IMR-90 (cell line): ENCODE measurements around the gene RFX4. TPM values are rescaled to one million over a fixed set of nuclear protein-coding genes. Genes with fewer than 3 reads are reported as not detected.

Experiments used
- ATAC-seq: fragments of 200-7000 bp; cut with Tn5 transposase; 2 replicates; pipeline ENCODE4 v1.9.1; 2020; ENCODE audit warnings: low read depth, mild to moderate bottlenecking, moderate library complexity
- BruUV-seq: library from RNA; stranded (reverse); fragments of 400-500 nt; replicated peaks from 2 replicates; lab custom pipeline; 2021; lab: Mats Ljungman, UMichigan
- CTCF ChIA-PET: fragments of 300-600 bp; formaldehyde crosslinking; extraction: SDS; loops from one replicate; lab custom pipeline; 2021; ENCODE audit warnings: antibody characterized with exemption; lab: Yijun Ruan, JAX
- POLR2A ChIA-PET: fragments of 300-600 bp; sonication (Branson Sonifier 250); formaldehyde crosslinking; loops from one replicate; lab custom pipeline; 2022; ENCODE audit warnings: antibody characterized with exemption; ENCODE audit not compliant: unreplicated experiment; lab: Charles Lee
- DNase-seq: peaks from one replicate; pipeline ENCODE4 v3.0.0; 2013
- H2AFZ ChIP-seq: replicated peaks from 2 replicates; pipeline ENCODE3; 2013; ENCODE audit warnings: low read length, mild to moderate bottlenecking; ENCODE audit not compliant: poor library complexity
- H2AK5ac ChIP-seq: 2 replicates; pipeline ENCODE4 v1.6.1; 2013; ENCODE audit warnings: low read depth, low read length, inconsistent platforms
- H2AK9ac ChIP-seq: replicated peaks from 2 replicates; pipeline ENCODE3; 2013; ENCODE audit warnings: mild to moderate bottlenecking, low read depth, low read length, moderate library complexity; ENCODE audit not compliant: poor library complexity
- H2BK120ac ChIP-seq: 2 replicates; pipeline ENCODE4 v1.6.1; 2013; ENCODE audit warnings: low read depth, low read length, inconsistent platforms
- H2BK15ac ChIP-seq: 3 replicates; pipeline ENCODE4 v1.6.1; 2013; ENCODE audit warnings: low read depth, low read length, inconsistent platforms
- H2BK20ac ChIP-seq: 2 replicates; pipeline ENCODE4 v1.6.1; 2013; ENCODE audit warnings: low read depth, mild to moderate bottlenecking, inconsistent platforms, low read length, moderate library complexity
- H2BK5ac ChIP-seq: 2 replicates; pipeline ENCODE4 v1.6.1; 2013; ENCODE audit warnings: mild to moderate bottlenecking, low read depth, low read length, inconsistent platforms; ENCODE audit not compliant: poor library complexity, severe bottlenecking
- H3K14ac ChIP-seq: replicated peaks from 2 replicates; pipeline ENCODE4 v1.6.1; 2013; ENCODE audit warnings: low read depth, low read length, inconsistent platforms
- H3K18ac ChIP-seq: 2 replicates; pipeline ENCODE4 v1.6.1; 2013; ENCODE audit warnings: low read depth, low read length, control low read depth
- H3K23ac ChIP-seq: 2 replicates; pipeline ENCODE4 v1.6.1; 2013; ENCODE audit warnings: low read depth, low read length, inconsistent platforms
- H3K27ac ChIP-seq: 2 replicates; pipeline ENCODE4 v1.5.1; 2013; ENCODE audit warnings: mild to moderate bottlenecking, control low read depth, low read length; ENCODE audit not compliant: insufficient read depth
- H3K27me3 ChIP-seq: 2 replicates; pipeline ENCODE4 v1.6.1; 2013; ENCODE audit warnings: low read length; ENCODE audit not compliant: control insufficient read depth, insufficient read depth
- H3K36me3 ChIP-seq: 2 replicates; pipeline ENCODE4 v1.6.1; 2013; ENCODE audit warnings: low read length, mixed read lengths; ENCODE audit not compliant: control insufficient read depth, insufficient read depth
- H3K4ac ChIP-seq: 2 replicates; pipeline ENCODE4 v1.6.1; 2013; ENCODE audit warnings: low read depth, low read length, inconsistent platforms
- H3K4me1 ChIP-seq: 2 replicates; pipeline ENCODE4 v1.6.1; 2013; ENCODE audit warnings: low read length, mixed read lengths; ENCODE audit not compliant: control insufficient read depth, insufficient read depth
- H3K4me2 ChIP-seq: 2 replicates; pipeline ENCODE4 v1.6.1; 2013; ENCODE audit warnings: low read depth, mild to moderate bottlenecking, control low read depth, low read length, moderate library complexity
- H3K4me3 ChIP-seq: 2 replicates; pipeline ENCODE4 v1.5.1; 2013; ENCODE audit warnings: low read depth, mild to moderate bottlenecking, control low read depth, low read length, moderate library complexity; ENCODE audit not compliant: insufficient read depth
- H3K56ac ChIP-seq: 2 replicates; pipeline ENCODE4 v1.6.1; 2013; ENCODE audit warnings: low read length, inconsistent platforms; ENCODE audit not compliant: insufficient read depth; ENCODE audit errors: extremely low read depth
- H3K79me1 ChIP-seq, 2 experiments: 2 replicates each; pipeline ENCODE4 v1.6.1; 2013; ENCODE audit warnings: low read length in 2 of 2, inconsistent platforms in 1 of 2, low read depth in 1 of 2
- H3K9ac ChIP-seq: 2 replicates; pipeline ENCODE4 v1.6.1; 2013; ENCODE audit warnings: low read depth, low read length, control low read depth
- H3K9me1 ChIP-seq: 2 replicates; pipeline ENCODE4 v1.6.1; 2013; ENCODE audit warnings: low read length, inconsistent platforms; ENCODE audit not compliant: insufficient read depth
- H3K9me3 ChIP-seq: 2 replicates; pipeline ENCODE4 v1.6.1; 2013; ENCODE audit warnings: low read length; ENCODE audit not compliant: control insufficient read depth, insufficient read depth
- H4K20me1 ChIP-seq: 2 replicates; pipeline ENCODE4 v1.6.1; 2013; ENCODE audit warnings: low read length, inconsistent platforms; ENCODE audit not compliant: insufficient read depth
- H4K5ac ChIP-seq: 2 replicates; pipeline ENCODE4 v1.6.1; 2013; ENCODE audit warnings: mild to moderate bottlenecking, low read depth, low read length, control low read depth
- H4K8ac ChIP-seq, 2 experiments: 2 replicates each; pipeline ENCODE4 v1.6.1; 2013; ENCODE audit warnings: low read depth in 2 of 2, low read length in 2 of 2, control low read depth in 1 of 2, inconsistent platforms in 1 of 2
- H4K91ac ChIP-seq: 2 replicates; pipeline ENCODE4 v1.6.1; 2013; ENCODE audit warnings: low read depth, low read length, inconsistent platforms; ENCODE audit not compliant: insufficient read depth
- FOS ChIP-seq: fragments of 150-350 bp; IDR thresholded peaks from 2 replicates; pipeline ENCODE4 v1.6.1; 2016; ENCODE audit warnings: low read depth, low read length
- MAZ ChIP-seq: IDR thresholded peaks from 2 replicates; pipeline ENCODE4 v1.6.1; 2012; ENCODE audit warnings: low read depth, mild to moderate bottlenecking, low read length, improper control_type of control experiment, moderate library complexity, borderline replicate concordance
- POLR2A ChIP-seq: IDR thresholded peaks from 2 replicates; pipeline ENCODE4 v1.6.1; 2012; ENCODE audit warnings: mild to moderate bottlenecking, low read depth, low read length
- RFX5 ChIP-seq: IDR thresholded peaks from 2 replicates; pipeline ENCODE4 v1.8.0; 2012; ENCODE audit warnings: low read depth, mild to moderate bottlenecking, low read length, moderate library complexity
- SMC3 ChIP-seq: fragments of 150-350 bp; IDR thresholded peaks from 2 replicates; pipeline ENCODE4 v1.6.1; 2016; ENCODE audit warnings: low read depth, mild to moderate bottlenecking, antibody characterized with exemption, low read length, moderate library complexity
- WGBS, 2 experiments: methylation state at CpG; one replicate each; pipeline versions ENCODE4 v1.1.5 to v1.1.7; 2013; ENCODE audit warnings: missing lambda C conversion rate in 2 of 2; ENCODE audit not compliant: insufficient read length in 1 of 2; ENCODE audit errors: extremely low coverage in 2 of 2; 5-methylcytosine and 5-hydroxymethylcytosine counted together
- dilution Hi-C: fragments of 300-500 bp; cut with HindIII; formaldehyde crosslinking; loops from one replicate; pipeline ENCODE4 v1.14.3; 2018; ENCODE audit warnings: low sequenced_read_pairs; ENCODE audit not compliant: unreplicated experiment
- in situ Hi-C: fragments of 300-500 bp; cut with MboI; formaldehyde crosslinking; loops from 3 replicates; pipeline ENCODE4 v1.14.3; 2019; ENCODE audit warnings: low sequenced_read_pairs, inconsistent platforms, mixed read lengths
- intact Hi-C: fragments of 100-400 bp; cut with micrococcal nuclease; formaldehyde crosslinking; loops from 2 replicates; pipeline ENCODE4 v1.10.0; 2022
- polyA plus RNA-seq, 3 experiments: library from polyadenylated mRNA; depleted of rRNA; stranded (reverse); fragments of >200 nt; gene quantifications; 2 replicates each; pipeline ENCODE4 v1.2.3, GENCODE V29; 2012; ENCODE audit warnings: low replicate concordance in 1 of 3
- total RNA-seq: library from RNA; depleted of rRNA; stranded (reverse); fragments of >200 nt; gene quantifications from 2 replicates; pipeline ENCODE4 v1.2.3, GENCODE V29; 2012

RFX4 gene
- total and polyA plus RNA-seq, 2 of the 4 experiments (the other 2 are of a cell fraction): not detected

DNA sequence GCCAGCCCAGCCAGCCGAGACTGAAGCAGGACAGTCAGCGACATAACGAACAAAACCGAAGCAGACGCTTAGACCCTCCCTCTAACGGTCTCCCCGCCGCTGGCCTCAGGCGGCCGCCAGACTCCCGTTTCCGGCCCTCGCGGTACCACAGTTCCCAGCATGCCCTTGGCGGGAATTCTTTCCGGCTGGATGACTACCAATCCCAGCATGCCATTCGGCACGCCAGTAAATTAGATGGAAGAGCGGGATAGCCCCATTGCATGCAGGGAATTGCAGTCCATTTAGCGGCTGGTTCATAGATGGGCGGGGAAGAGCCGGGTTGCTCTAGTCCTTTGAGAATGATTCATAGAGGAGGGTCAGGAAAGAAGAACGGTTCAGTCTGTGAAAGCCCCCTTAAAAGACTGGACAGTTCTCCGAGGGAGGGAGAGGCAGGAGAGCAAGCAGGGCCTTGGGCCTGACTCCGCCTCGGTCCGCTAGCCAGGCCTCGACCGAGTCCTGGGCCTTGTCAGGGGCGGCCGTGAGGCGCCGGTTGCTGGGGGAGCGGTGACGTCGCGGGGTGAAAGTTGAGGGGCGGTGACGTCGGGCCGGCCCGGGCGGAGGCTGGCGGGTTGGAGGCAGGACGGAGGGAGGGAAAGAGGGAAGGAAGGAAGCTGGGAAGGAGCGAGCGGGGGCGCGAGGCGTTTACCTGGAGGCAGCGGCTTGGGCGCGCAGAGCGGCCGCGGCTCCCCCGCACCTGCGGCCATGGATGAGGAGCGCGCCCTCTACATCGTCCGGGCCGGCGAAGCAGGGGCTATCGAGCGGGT lies 191.4 kb downstream of the RFX4 start, which contains the start of gene RIC8B:
Gene RIC8B, plus strand, starts transcription at position 678 of the 803 bp plus-strand sequence. Its CDS starts 64 bp downstream, at position 742.
- in situ Hi-C loops: no loop called here

More for the DNA sequence above, 191.4 kb downstream of the RFX4 start, which contains the start of gene RIC8B:
- Histone ChIP-seq H4K8ac (peak within 1 kb of the TSS; percentile 95 to 99), H3K56ac (peak within 1 kb of the TSS; percentile 88), H3K27me3 (no peaks in the 10 kb centered on the region), H2BK120ac (peak within 1 kb of the TSS; percentile 99), H3K23ac (peak within 1 kb of the TSS; percentile 98), H4K5ac (peak within 1 kb of the TSS; percentile 98), H3K9me3 (no peaks in the 10 kb centered on the region), H3K4me2 (peak within 1 kb of the TSS; percentile 97), H3K9ac (peak within 1 kb of the TSS; percentile 99), H2BK5ac (peak within 1 kb of the TSS; percentile 97), H4K91ac (peak within 1 kb of the TSS; percentile 99), H3K14ac (peak within 1 kb of the TSS; percentile 99), H3K4ac (peak within 1 kb of the TSS; percentile 99), H3K9me1 (no peaks in the 10 kb centered on the region), H2BK15ac (peak within 1 kb of the TSS; percentile 95), H3K79me1 (peaks cover 20 to 37% of the 10 kb centered on the region in 2 experiments), H3K27ac (peak within 1 kb of the TSS; percentile 98), H3K4me3 (peak within 1 kb of the TSS; percentile 76), H2AK5ac (peak within 1 kb of the TSS; percentile 61), H3K36me3 (no peaks in the 10 kb centered on the region), H2AFZ (peak within 1 kb of the TSS; percentile 99), H4K20me1 (no peaks in the 10 kb centered on the region), H3K18ac (peak within 1 kb of the TSS; percentile 98), H2BK20ac (peak within 1 kb of the TSS; percentile 77), H2AK9ac (peak within 1 kb of the TSS; percentile 90), H3K4me1 (no peaks in the 10 kb centered on the region; the same call in 1 of the 2 replicates)
- intact Hi-C loops: loop anchor here (1.0 to 10.0 kb wide), 3 partner anchors 141 to 419 kb away; partner anchors contain the start of genes POLR3B and TMEM263
- DNase-seq (peak; percentile 99), ATAC-seq (peak; percentile 97)
- BruUV-seq: no TSS peak
- WGBS, 2 experiments: 0% methylated on average over 27 of the region's 66 CpGs; no CpG with 5 or more reads in 1 of the 2 experiments
- dilution Hi-C loops: no loop called here
- POLR2A ChIA-PET: no interaction called here
- CTCF ChIA-PET: no interaction called here
- TF ChIP-seq MAZ: peak; percentile 57; the same call in 1 of the 2 replicates
- TF ChIP-seq SMC3: no peak
- TF ChIP-seq FOS: peak; percentile 16; the same call in 1 of the 2 replicates
- TF ChIP-seq RFX5: no peak
- TF ChIP-seq POLR2A: peak; percentile 94
